ENCODE data around the gene SLC6A6.

The SLC6A6 gene

DNA sequence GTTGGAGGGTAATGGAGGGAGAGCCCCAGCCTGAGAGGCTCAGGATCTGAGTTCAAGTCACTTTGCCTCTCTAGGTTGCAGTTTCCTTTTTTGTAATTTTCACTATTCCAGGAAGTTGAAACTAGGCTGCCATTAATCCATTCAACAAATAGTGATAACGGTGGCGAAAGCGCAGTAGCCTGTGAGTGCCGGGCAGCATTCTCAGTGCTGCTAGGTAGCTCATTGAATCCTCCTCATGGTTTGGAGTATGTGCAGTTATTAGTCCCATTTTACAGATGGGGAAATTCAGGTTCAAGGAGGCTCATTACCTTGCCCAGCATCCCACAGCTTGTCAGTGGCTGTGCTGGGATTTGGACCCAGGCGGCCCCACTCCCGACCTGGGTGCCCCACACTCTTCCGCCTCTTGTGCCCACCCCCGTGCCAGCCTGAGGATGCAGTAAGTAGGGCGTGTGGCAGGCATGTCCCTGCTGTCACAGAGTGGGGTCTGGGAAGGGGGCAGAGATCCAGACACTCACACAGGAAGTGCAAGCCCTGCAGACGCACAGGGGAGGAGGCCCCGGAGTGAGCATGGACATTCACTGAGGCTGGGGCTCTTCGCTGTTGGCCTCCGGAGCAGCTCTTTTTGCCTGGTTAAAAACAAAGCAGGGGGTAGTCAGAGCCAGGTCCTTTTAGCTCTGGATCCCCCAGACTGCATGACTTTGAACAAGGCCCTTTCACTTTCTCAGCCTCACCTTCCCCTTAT lies 58.8 kb downstream of the SLC6A6 start:
- Histone ChIP-seq H3K9me3 (replicated peaks; ENCODE audit: low read length) (no peaks in the 10 kb centered on the region), H3K4me3 (ENCODE audit: low read length) (no peak overlapping the region), H3K4me1 (ENCODE audit: control insufficient read depth, insufficient read depth, low read length) (peaks cover 19% of the 10 kb centered on the region), H3K27me3 (ENCODE audit: control insufficient read depth, insufficient read depth, low read length) (no peaks in the 10 kb centered on the region), H3K4me2 (ENCODE audit: low read length) (peak overlapping the region; percentile 2), H3K9ac (ENCODE audit: low read depth, low read length) (no peak overlapping the region), H3K36me3 (ENCODE audit: insufficient read depth, low read length) (peaks cover 50% of the 10 kb centered on the region)

DNA sequence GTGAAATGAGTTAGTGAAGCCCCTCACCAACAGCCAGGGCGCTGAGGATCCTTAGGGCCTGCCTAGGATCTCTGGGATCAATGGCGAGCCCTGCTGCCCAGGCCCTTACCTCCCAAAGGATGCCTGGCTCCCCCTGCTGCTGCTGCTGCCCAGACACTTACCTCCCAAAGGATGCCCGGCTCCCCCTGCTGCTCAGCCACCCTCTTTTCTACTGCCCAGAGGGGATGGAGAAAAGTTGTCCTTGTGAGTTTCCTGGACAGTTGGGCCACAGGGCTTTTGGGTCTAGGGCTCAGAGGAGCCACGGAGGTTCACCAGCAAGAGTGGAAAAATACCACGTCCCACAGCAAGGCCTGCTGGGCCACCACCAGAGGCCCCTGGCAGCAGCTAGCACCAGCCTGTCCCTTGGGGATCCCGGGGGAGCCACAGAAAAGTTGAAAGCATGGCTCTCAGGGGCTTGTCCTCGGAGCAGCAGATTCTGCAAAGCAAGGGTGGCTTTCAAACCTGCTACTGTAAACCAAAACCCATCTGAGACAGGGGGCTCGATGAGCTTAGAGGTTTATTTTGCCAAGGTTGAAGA lies 59.4 kb downstream of the SLC6A6 start:
- Histone ChIP-seq H3K9me3 (replicated peaks; ENCODE audit: low read length) (no peaks in the 10 kb centered on the region), H3K36me3 (ENCODE audit: insufficient read depth, low read length) (peaks cover 44% of the 10 kb centered on the region), H3K4me1 (ENCODE audit: control insufficient read depth, insufficient read depth, low read length) (peaks cover 19% of the 10 kb centered on the region), H3K4me3 (ENCODE audit: low read length) (no peak overlapping the region), H3K27me3 (ENCODE audit: control insufficient read depth, insufficient read depth, low read length) (no peaks in the 10 kb centered on the region), H3K4me2 (ENCODE audit: low read length) (no peak overlapping the region), H3K9ac (ENCODE audit: low read depth, low read length) (no peak overlapping the region)

- Histone ChIP-seq H3K36me3 (ENCODE audit: insufficient read depth, low read length) (peaks cover 43% of the 10 kb centered on the region), H3K4me3 (ENCODE audit: low read length) (no peak overlapping the region)
Observed at GRCh38 chr3:14462738-14463137, 60.3 kb downstream of the SLC6A6 start.

GRCh38 chr3:14463330-14464140 lies 61.1 kb downstream of the SLC6A6 start:
- peaks cover 19% of the 10 kb centered on the region for H3K4me1 ChIP-seq (ENCODE audit: control insufficient read depth, insufficient read depth, low read length)
- peaks cover 47% of the 10 kb centered on the region for H3K36me3 ChIP-seq (ENCODE audit: insufficient read depth, low read length)
- H3K4me3 ChIP-seq (ENCODE audit: low read length), result no peak overlapping the region
- H3K9me3 ChIP-seq (replicated peaks; ENCODE audit: low read length), result no peaks in the 10 kb centered on the region
- no peaks in the 10 kb centered on the region for H3K27me3 ChIP-seq (ENCODE audit: control insufficient read depth, insufficient read depth, low read length)
- no peak overlapping the region for H3K9ac ChIP-seq (ENCODE audit: low read depth, low read length)
- no peak overlapping the region for H3K4me2 ChIP-seq (ENCODE audit: low read length)

More at GRCh38 chr3:14462738-14463137, 60.3 kb downstream of the SLC6A6 start:
- H3K9me3 ChIP-seq (replicated peaks; ENCODE audit: low read length), result no peaks in the 10 kb centered on the region
- no peak overlapping the region for H3K4me2 ChIP-seq (ENCODE audit: low read length)
- H3K9ac ChIP-seq (ENCODE audit: low read depth, low read length), result no peak overlapping the region
- peaks cover 19% of the 10 kb centered on the region for H3K4me1 ChIP-seq (ENCODE audit: control insufficient read depth, insufficient read depth, low read length)
- H3K27me3 ChIP-seq (ENCODE audit: control insufficient read depth, insufficient read depth, low read length), result no peaks in the 10 kb centered on the region

DNA sequence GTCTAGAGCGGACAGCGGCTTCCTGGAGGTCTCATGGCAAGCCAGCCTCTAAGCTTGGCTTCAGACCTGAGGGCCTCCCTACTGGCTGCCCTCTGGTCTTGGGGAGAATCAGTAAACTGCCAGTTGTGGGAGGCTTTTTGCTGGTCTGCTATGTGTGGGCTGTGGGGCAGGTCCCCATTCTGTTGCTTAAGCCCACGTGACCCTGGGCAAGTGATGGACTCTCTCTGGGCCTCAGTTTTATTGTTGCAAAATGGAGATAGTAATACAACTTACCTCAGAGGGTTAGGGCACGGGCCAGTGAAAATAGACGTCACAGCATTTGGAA lies 61.7 kb downstream of the SLC6A6 start:
- Histone ChIP-seq H3K4me2 (ENCODE audit: low read length) (no peak overlapping the region), H3K4me3 (ENCODE audit: low read length) (no peak overlapping the region), H3K36me3 (ENCODE audit: insufficient read depth, low read length) (peaks cover 49% of the 10 kb centered on the region), H3K27me3 (ENCODE audit: control insufficient read depth, insufficient read depth, low read length) (no peaks in the 10 kb centered on the region), H3K9ac (ENCODE audit: low read depth, low read length) (no peak overlapping the region), H3K9me3 (replicated peaks; ENCODE audit: low read length) (no peaks in the 10 kb centered on the region), H3K4me1 (ENCODE audit: control insufficient read depth, insufficient read depth, low read length) (peaks cover 19% of the 10 kb centered on the region)

- Histone ChIP-seq H3K4me2 (ENCODE audit: low read length) (no peak overlapping the region), H3K4me3 (ENCODE audit: low read length) (no peak overlapping the region), H3K9me3 (replicated peaks; ENCODE audit: low read length) (no peaks in the 10 kb centered on the region), H3K36me3 (ENCODE audit: insufficient read depth, low read length) (peaks cover 52% of the 10 kb centered on the region), H3K27me3 (ENCODE audit: control insufficient read depth, insufficient read depth, low read length) (no peaks in the 10 kb centered on the region), H3K9ac (ENCODE audit: low read depth, low read length) (no peak overlapping the region), H3K4me1 (ENCODE audit: control insufficient read depth, insufficient read depth, low read length) (peaks cover 19% of the 10 kb centered on the region)
Observed at GRCh38 chr3:14464521-14464920, 62.1 kb downstream of the SLC6A6 start.

GRCh38 chr3:14465425-14465824 lies 63.0 kb downstream of the SLC6A6 start:
- no peak overlapping the region for H3K4me2 ChIP-seq (ENCODE audit: low read length)
- H3K4me3 ChIP-seq (ENCODE audit: low read length), result no peak overlapping the region
- no peaks in the 10 kb centered on the region for H3K27me3 ChIP-seq (ENCODE audit: control insufficient read depth, insufficient read depth, low read length)
- no peak overlapping the region for H3K9ac ChIP-seq (ENCODE audit: low read depth, low read length)
- H3K36me3 ChIP-seq (ENCODE audit: insufficient read depth, low read length), result peaks cover 58% of the 10 kb centered on the region
- no peaks in the 10 kb centered on the region for H3K9me3 ChIP-seq (replicated peaks; ENCODE audit: low read length)
- H3K4me1 ChIP-seq (ENCODE audit: control insufficient read depth, insufficient read depth, low read length), result peaks cover 12% of the 10 kb centered on the region

GRCh38 chr3:14466179-14466903 lies 63.9 kb downstream of the SLC6A6 start:
- Histone ChIP-seq H3K4me3 (ENCODE audit: low read length) (no peak overlapping the region), H3K4me1 (ENCODE audit: control insufficient read depth, insufficient read depth, low read length) (peaks cover 8% of the 10 kb centered on the region), H3K4me2 (ENCODE audit: low read length) (no peak overlapping the region), H3K9ac (ENCODE audit: low read depth, low read length) (no peak overlapping the region), H3K27me3 (ENCODE audit: control insufficient read depth, insufficient read depth, low read length) (no peaks in the 10 kb centered on the region), H3K9me3 (replicated peaks; ENCODE audit: low read length) (no peaks in the 10 kb centered on the region), H3K36me3 (ENCODE audit: insufficient read depth, low read length) (peaks cover 60% of the 10 kb centered on the region)

DNA sequence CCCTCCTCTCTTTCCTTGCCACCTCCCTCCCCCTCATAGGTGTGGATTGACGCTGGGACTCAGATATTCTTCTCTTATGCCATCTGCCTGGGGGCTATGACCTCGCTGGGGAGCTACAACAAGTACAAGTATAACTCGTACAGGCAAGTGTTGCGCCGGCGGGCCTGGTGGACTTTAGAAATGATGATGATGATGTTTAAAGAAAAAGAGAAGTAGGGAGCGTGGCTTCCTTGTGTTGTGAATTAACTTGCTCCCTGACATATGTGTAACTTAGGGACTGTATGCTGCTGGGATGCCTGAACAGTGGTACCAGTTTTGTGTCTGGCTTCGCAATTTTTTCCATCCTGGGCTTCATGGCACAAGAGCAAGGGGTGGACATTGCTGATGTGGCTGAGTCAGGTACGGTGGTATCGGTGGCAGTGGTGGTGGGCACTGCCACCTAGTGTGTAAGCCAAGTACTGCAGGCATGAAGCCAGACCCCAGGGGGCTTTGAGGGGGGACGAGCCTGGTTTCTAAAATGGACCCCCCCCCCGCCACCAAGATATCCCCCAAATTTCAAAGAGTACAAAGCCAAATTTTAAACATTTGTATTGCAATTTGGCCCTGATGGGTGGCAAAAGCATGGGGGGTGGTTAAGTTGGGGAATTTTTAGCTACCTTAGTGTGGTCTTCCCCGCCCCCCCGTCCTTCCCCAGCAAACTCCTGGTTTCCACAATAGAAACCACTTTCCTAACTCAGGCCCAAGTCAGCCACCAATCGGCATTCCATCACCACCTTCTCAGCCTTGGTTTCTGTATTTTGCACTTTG lies 65.6 kb downstream of the SLC6A6 start:
- Histone ChIP-seq H3K4me2 (ENCODE audit: low read length) (no peak overlapping the region), H3K27me3 (ENCODE audit: control insufficient read depth, insufficient read depth, low read length) (no peaks in the 10 kb centered on the region), H3K4me3 (ENCODE audit: low read length) (no peak overlapping the region), H3K4me1 (ENCODE audit: control insufficient read depth, insufficient read depth, low read length) (peaks cover 21% of the 10 kb centered on the region), H3K36me3 (ENCODE audit: insufficient read depth, low read length) (peaks cover 55% of the 10 kb centered on the region), H3K9ac (ENCODE audit: low read depth, low read length) (no peak overlapping the region), H3K9me3 (replicated peaks; ENCODE audit: low read length) (no peaks in the 10 kb centered on the region)

GRCh38 chr3:14468621-14468981 lies 66.2 kb downstream of the SLC6A6 start:
- no peak overlapping the region for H3K9ac ChIP-seq (ENCODE audit: low read depth, low read length)
- H3K4me1 ChIP-seq (ENCODE audit: control insufficient read depth, insufficient read depth, low read length), result peaks cover 27% of the 10 kb centered on the region
- H3K27me3 ChIP-seq (ENCODE audit: control insufficient read depth, insufficient read depth, low read length), result no peaks in the 10 kb centered on the region
- no peak overlapping the region for H3K4me3 ChIP-seq (ENCODE audit: low read length)
- H3K36me3 ChIP-seq (ENCODE audit: insufficient read depth, low read length), result peaks cover 55% of the 10 kb centered on the region
- H3K4me2 ChIP-seq (ENCODE audit: low read length), result no peak overlapping the region
- H3K9me3 ChIP-seq (replicated peaks; ENCODE audit: low read length), result no peaks in the 10 kb centered on the region

DNA sequence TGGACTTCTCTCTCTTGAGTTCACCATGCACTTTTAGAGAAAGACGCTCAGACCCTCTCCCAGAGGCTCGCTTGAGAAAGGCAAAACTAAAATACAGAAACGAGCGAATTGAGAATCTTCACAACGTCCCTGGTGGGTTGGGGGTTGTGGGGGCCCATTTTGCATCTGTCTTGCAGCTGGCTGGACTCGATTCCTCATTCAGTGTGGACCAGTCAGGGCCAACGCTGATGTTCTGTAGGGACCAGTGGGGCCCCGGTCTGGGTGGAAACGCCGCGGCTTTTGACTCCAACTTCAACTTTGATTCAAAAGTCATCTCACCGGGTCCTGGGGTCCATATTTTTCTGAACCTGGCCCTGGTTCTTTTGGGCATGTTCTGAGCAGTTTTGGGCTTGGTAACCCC lies 68.1 kb downstream of the SLC6A6 start:
- no peaks in the 10 kb centered on the region for H3K9me3 ChIP-seq (replicated peaks; ENCODE audit: low read length)
- no peak overlapping the region for H3K4me3 ChIP-seq (ENCODE audit: low read length)
- peaks cover 51% of the 10 kb centered on the region for H3K36me3 ChIP-seq (ENCODE audit: insufficient read depth, low read length)
- H3K9ac ChIP-seq (ENCODE audit: low read depth, low read length), result no peak overlapping the region
- H3K4me1 ChIP-seq (ENCODE audit: control insufficient read depth, insufficient read depth, low read length), result peaks cover 28% of the 10 kb centered on the region
- H3K4me2 ChIP-seq (ENCODE audit: low read length), result no peak overlapping the region
- H3K27me3 ChIP-seq (ENCODE audit: control insufficient read depth, insufficient read depth, low read length), result no peaks in the 10 kb centered on the region

Measured in skeletal muscle satellite cell (primary cell).